Measurements from ENCODE around the gene METTL1. TPM values are rescaled to one million over a fixed set of nuclear protein-coding genes. Genes with fewer than 3 reads are reported as not detected.

The METTL1 gene
- total and polyA plus RNA-seq, 2 donors (not counting 1 experiment from before 2014, with no cell fraction given) = 9.1 to 9.2 TPM

DNA sequence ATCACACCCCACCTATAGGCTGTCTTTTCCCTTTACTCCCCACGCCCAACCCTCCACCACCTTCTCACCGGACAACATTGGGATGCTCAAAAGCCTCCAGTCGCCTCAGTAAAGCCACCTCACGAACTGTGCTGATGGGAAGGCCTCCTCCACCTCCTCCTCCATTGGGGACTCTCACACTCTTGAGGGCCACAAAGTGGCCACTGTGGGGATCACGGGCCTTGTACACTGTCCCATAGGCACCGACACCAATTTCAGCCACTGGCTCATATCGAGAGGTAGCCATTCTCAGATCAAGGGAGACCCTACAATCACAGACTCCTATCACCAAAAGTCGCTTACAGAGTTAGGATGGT lies 20.5 kb downstream of the METTL1 start:
- Histone ChIP-seq H3K4me3 (ENCODE audit: control extremely low read depth in 1 of 5, extremely low read depth in 1 of 5, insufficient read depth in 1 of 5, low read depth in 2 of 5, low read length in 4 of 5) (peak overlapping the region; percentile 51 to 84 (median 78)), H3K4me2 (replicated peaks; ENCODE audit: low read depth, low read length, poor library complexity, severe bottlenecking) (peak overlapping the region; percentile 85), H3K27ac (ENCODE audit: low read length in 2 of 2) (peak overlapping the region; percentile 66 to 85), H3K36me3 (replicated peaks in 1 of 2; ENCODE audit: control extremely low read depth in 1 of 2, control insufficient read depth in 1 of 2, extremely low read depth in 1 of 2, insufficient read depth in 2 of 2, low read length in 1 of 2) (peaks cover 2 to 40% of the 10 kb centered on the region in 2 experiments), H2AFZ (ENCODE audit: insufficient read depth, low read depth, low read length, poor library complexity, severe bottlenecking) (peak overlapping the region; percentile 90), H4K20me1 (ENCODE audit: control insufficient read depth, insufficient read depth, low read length, poor library complexity, severe bottlenecking) (peaks cover 7% of the 10 kb centered on the region), H3K79me2 (ENCODE audit: control insufficient read depth, insufficient read depth, low read length) (peaks cover 22% of the 10 kb centered on the region), H3K9ac (ENCODE audit: low read length) (peak overlapping the region; percentile 75), H3K4me1 (ENCODE audit: control insufficient read depth in 2 of 2, insufficient read depth in 2 of 2, low read length in 2 of 2) (peaks cover 33 to 45% of the 10 kb centered on the region in 2 donors), H3K27me3 (replicated peaks in 1 of 4; ENCODE audit: control extremely low read depth in 1 of 4, control insufficient read depth in 3 of 4, insufficient read depth in 4 of 4, low read length in 3 of 4) (no peaks in the 10 kb centered on the region), H3K9me3 (ENCODE audit: control extremely low read depth in 1 of 3, control insufficient read depth in 2 of 3, insufficient read depth in 1 of 3, low read length in 2 of 3) (no peaks in the 10 kb centered on the region)
- WGBS (ENCODE audit: insufficient coverage) = 20% methylated on average over 7 of the region's 8 CpGs
- POLR2A ChIA-PET = no interaction called here
- CTCF ChIA-PET = interaction anchor here (0.7 to 1.2 kb wide), 2 partner anchors 10 to 38 kb away, joined by 8 to 9 read pairs; no protein-coding TSS in a partner anchor
- TF ChIP-seq EZH2 (IDR thresholded peaks at IDR 0.05; ENCODE audit: borderline replicate concordance, insufficient read depth, low read depth, low read length, poor library complexity, severe bottlenecking) = no peak
- TF ChIP-seq, protein P1, sequence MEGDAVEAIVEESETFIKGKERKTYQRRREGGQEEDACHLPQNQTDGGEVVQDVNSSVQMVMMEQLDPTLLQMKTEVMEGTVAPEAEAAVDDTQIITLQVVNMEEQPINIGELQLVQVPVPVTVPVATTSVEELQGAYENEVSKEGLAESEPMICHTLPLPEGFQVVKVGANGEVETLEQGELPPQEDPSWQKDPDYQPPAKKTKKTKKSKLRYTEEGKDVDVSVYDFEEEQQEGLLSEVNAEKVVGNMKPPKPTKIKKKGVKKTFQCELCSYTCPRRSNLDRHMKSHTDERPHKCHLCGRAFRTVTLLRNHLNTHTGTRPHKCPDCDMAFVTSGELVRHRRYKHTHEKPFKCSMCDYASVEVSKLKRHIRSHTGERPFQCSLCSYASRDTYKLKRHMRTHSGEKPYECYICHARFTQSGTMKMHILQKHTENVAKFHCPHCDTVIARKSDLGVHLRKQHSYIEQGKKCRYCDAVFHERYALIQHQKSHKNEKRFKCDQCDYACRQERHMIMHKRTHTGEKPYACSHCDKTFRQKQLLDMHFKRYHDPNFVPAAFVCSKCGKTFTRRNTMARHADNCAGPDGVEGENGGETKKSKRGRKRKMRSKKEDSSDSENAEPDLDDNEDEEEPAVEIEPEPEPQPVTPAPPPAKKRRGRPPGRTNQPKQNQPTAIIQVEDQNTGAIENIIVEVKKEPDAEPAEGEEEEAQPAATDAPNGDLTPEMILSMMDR (IDR thresholded peaks at IDR 0.05) = no peak
- ATAC-seq (ENCODE audit: low read depth) (no peak), DNase-seq (no peak)
- Mint-ChIP-seq H3K9me3 (ENCODE audit: insufficient read depth) (no peaks in the 10 kb centered on the region), H3K27me3 (no peaks in the 10 kb centered on the region), H3K27ac (peak overlapping the region; percentile 95), H3K4me1 (peaks cover 49% of the 10 kb centered on the region), H3K4me3 (peak overlapping the region; percentile 91)
- intact Hi-C loops (cut with micrococcal nuclease) = loop anchor here (5.0 to 10.0 kb wide), 5 partner anchors 267 to 1634 kb away; partner anchors contain the start of genes GLI1, INHBE, MARS1 and NAB2

DNA sequence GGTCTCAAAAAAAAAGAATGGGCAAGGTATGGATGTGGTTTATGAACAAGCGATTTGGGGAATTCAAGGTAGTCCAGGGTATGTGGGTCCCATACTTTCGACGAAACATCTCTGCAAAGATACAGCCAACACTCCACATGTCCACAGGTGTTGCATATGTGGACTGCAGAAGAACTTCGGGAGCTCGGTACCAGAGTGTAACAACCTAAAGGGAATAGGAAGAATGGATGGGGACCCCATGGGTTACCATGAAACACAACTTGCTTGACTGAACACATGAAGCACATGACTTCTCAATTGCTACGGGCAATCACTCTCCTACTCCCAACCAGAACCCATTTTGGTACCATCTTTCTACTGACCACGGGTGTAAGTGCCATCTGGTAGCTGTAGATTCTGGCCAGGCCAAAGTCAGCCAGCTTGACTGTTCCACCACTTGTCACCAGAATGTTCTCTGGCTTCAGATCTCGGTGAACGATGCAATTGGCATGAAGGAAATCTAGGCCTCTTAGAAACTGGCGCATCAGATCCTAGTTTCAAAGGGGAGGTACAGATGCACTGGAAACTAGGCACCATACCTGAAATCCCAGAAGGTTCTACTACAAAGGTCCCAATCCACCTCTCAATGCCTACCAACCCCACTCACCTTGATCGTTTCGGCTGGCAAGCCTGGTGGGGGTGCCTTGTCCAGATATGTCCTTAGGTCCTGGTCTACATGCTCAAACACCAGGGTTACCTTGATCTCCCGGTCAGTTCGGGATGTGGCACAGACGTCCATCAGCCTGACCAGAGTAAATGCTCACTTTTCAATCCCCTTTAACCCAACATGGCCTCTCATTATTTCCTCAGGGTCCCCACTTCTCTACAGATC lies 21.1 kb downstream of the METTL1 start:
- Histone ChIP-seq H3K4me2 (replicated peaks; ENCODE audit: low read depth, low read length, poor library complexity, severe bottlenecking) (peak overlapping the region; percentile 85), H3K9me3 (ENCODE audit: control extremely low read depth in 1 of 3, control insufficient read depth in 2 of 3, insufficient read depth in 1 of 3, low read length in 2 of 3) (no peaks in the 10 kb centered on the region), H3K27me3 (replicated peaks in 1 of 4; ENCODE audit: control extremely low read depth in 1 of 4, control insufficient read depth in 3 of 4, insufficient read depth in 4 of 4, low read length in 3 of 4) (no peaks in the 10 kb centered on the region), H3K79me2 (ENCODE audit: control insufficient read depth, insufficient read depth, low read length) (peaks cover 22% of the 10 kb centered on the region), H2AFZ (ENCODE audit: insufficient read depth, low read depth, low read length, poor library complexity, severe bottlenecking) (no peak overlapping the region), H3K36me3 (replicated peaks in 1 of 2; ENCODE audit: control extremely low read depth in 1 of 2, control insufficient read depth in 1 of 2, extremely low read depth in 1 of 2, insufficient read depth in 2 of 2, low read length in 1 of 2) (peaks cover 2 to 41% of the 10 kb centered on the region in 2 experiments), H3K4me1 (ENCODE audit: control insufficient read depth in 2 of 2, insufficient read depth in 2 of 2, low read length in 2 of 2) (peaks cover 31 to 45% of the 10 kb centered on the region in 2 donors), H3K27ac (ENCODE audit: low read length in 2 of 2) (peak overlapping the region in 1 of 2 donors; percentile 85), H4K20me1 (ENCODE audit: control insufficient read depth, insufficient read depth, low read length, poor library complexity, severe bottlenecking) (peaks cover under 1% of the 10 kb centered on the region), H3K9ac (ENCODE audit: low read length) (no peak overlapping the region), H3K4me3 (ENCODE audit: control extremely low read depth in 1 of 5, extremely low read depth in 1 of 5, insufficient read depth in 1 of 5, low read depth in 2 of 5, low read length in 4 of 5) (peak overlapping the region in 2 of 5 experiments; percentile 80 to 84)
- no peaks in the 10 kb centered on the region for H3K27me3 Mint-ChIP-seq
- intact Hi-C loops (cut with micrococcal nuclease) = loop anchor here (5.0 to 10.0 kb wide), 5 partner anchors 266 to 1633 kb away; partner anchors contain the start of genes GLI1, INHBE, MARS1 and NAB2
- POLR2A ChIA-PET = interaction anchor here (0.7 kb wide), 1 partner anchor 62 kb away, joined by 5 read pairs; no protein-coding TSS in a partner anchor
- H3K9me3 Mint-ChIP-seq (ENCODE audit: insufficient read depth) = no peaks in the 10 kb centered on the region
- CTCF ChIA-PET = no interaction called here
- peak overlapping the region; percentile 95 for H3K27ac Mint-ChIP-seq
- ATAC-seq (ENCODE audit: low read depth) = no peak
- 88% methylated on average over 14 of the region's 15 CpGs for WGBS (ENCODE audit: insufficient coverage)
- no peak for TF ChIP-seq EZH2 (IDR thresholded peaks at IDR 0.05; ENCODE audit: borderline replicate concordance, insufficient read depth, low read depth, low read length, poor library complexity, severe bottlenecking)
- TF ChIP-seq, protein P1 (IDR thresholded peaks at IDR 0.05) = no peak
- no peak for DNase-seq
- H3K4me3 Mint-ChIP-seq = peak overlapping the region; percentile 91
- peaks cover 49% of the 10 kb centered on the region for H3K4me1 Mint-ChIP-seq
